GM19240 (cell line): ENCODE results near the gene DOCK9.
"Not testable (repeated sequence)": the region's sequence is repeated elsewhere in the genome, so short reads cannot be mapped to it uniquely, and the experiment has no call there.

Experiments used
- DNase-seq: peaks from one replicate; pipeline ENCODE4 v3.0.0; 2011; ENCODE audit warnings: low spot score; ENCODE audit not compliant: insufficient read length

Gene DOCK9

GRCh38 chr13:98825659-98826058, 152.2 kb downstream of the DOCK9 start:
- DNase-seq, result no peak

- no peak for DNase-seq
Measured at GRCh38 chr13:98824376-98825160, 153.3 kb downstream of the DOCK9 start.

- no peak for DNase-seq
Measured at GRCh38 chr13:98823442-98823841, 154.4 kb downstream of the DOCK9 start.

GRCh38 chr13:98822225-98822606, 155.6 kb downstream of the DOCK9 start:
- no peak for DNase-seq

- no peak for DNase-seq
Measured at GRCh38 chr13:98821372-98822224, 156.3 kb downstream of the DOCK9 start.

- DNase-seq, result no peak
Measured at GRCh38 chr13:98820744-98821371, 157.0 kb downstream of the DOCK9 start.

GRCh38 chr13:98820300-98820699, 157.6 kb downstream of the DOCK9 start:
- DNase-seq, result no peak

GRCh38 chr13:98819382-98820010, 158.4 kb downstream of the DOCK9 start:
- no peak for DNase-seq

- no peak for DNase-seq
Measured at GRCh38 chr13:98816406-98816805, 161.5 kb downstream of the DOCK9 start.

- no peak for DNase-seq
Measured at GRCh38 chr13:98813993-98814392, 163.9 kb downstream of the DOCK9 start.

GRCh38 chr13:98812186-98812790, 165.6 kb downstream of the DOCK9 start:
- DNase-seq, result not testable (repeated sequence)

- DNase-seq, result no peak
Measured at GRCh38 chr13:98810746-98811145, 167.1 kb downstream of the DOCK9 start.

- DNase-seq, result no peak
Measured at GRCh38 chr13:98809345-98809777, 168.5 kb downstream of the DOCK9 start.

- no peak for DNase-seq
Measured at GRCh38 chr13:98807774-98808173, 170.1 kb downstream of the DOCK9 start.

GRCh38 chr13:98804336-98804855, 173.5 kb downstream of the DOCK9 start:
- no peak for DNase-seq

- no peak for DNase-seq
Measured at GRCh38 chr13:98803921-98804320, 173.9 kb downstream of the DOCK9 start.

GRCh38 chr13:98803111-98803561, 174.7 kb downstream of the DOCK9 start:
- DNase-seq, result no peak

GRCh38 chr13:98802559-98802958, 175.3 kb downstream of the DOCK9 start:
- DNase-seq, result no peak

GRCh38 chr13:98801626-98802418, 176.0 kb downstream of the DOCK9 start:
- no peak for DNase-seq

GRCh38 chr13:98800078-98800477, 177.8 kb downstream of the DOCK9 start:
- DNase-seq, result no peak
